ENCODE data around the gene REEP6.

Gene REEP6

GRCh38 chr19:1491114-1491848, at the start of gene REEP6:
Gene REEP6 (plus strand): TSS chr19:1491181. CDS start chr19:1491270, 89 bp downstream.
- DNase-seq (ENCODE audit: low read depth in 2 of 2) = no peak

- DNase-seq (ENCODE audit: low read depth in 2 of 2) = no peak
These were observed 49.1 kb upstream of the REEP6 start for GRCh38 chr19:1441677-1442438.

- DNase-seq (ENCODE audit: low read depth in 2 of 2) = peak; percentile 47 to 62
These were observed 45.6 kb upstream of the REEP6 start for GRCh38 chr19:1445185-1445931.

GRCh38 chr19:1445932-1446712, 44.9 kb upstream of the REEP6 start:
- DNase-seq (ENCODE audit: low read depth in 2 of 2) = no peak

GRCh38 chr19:1446713-1447481, 44.1 kb upstream of the REEP6 start:
- DNase-seq (ENCODE audit: low read depth in 2 of 2) = no peak

GRCh38 chr19:1447504-1447903, 43.5 kb upstream of the REEP6 start:
- no peak for DNase-seq (ENCODE audit: low read depth in 2 of 2)

- no peak for DNase-seq (ENCODE audit: low read depth in 2 of 2)
These were observed 43.0 kb upstream of the REEP6 start for GRCh38 chr19:1447944-1448343.

- no peak for DNase-seq (ENCODE audit: low read depth in 2 of 2)
These were observed 41.2 kb upstream of the REEP6 start, which contains the start of gene APC2 for GRCh38 chr19:1449467-1450442. Gene APC2 (plus strand): TSS chr19:1450121. CDS start chr19:1453002, 2,881 bp downstream.

- DNase-seq (ENCODE audit: low read depth in 2 of 2) = no peak
These were observed 39.9 kb upstream of the REEP6 start for GRCh38 chr19:1450735-1451731.

GRCh38 chr19:1451916-1452801, 38.8 kb upstream of the REEP6 start:
- DNase-seq (ENCODE audit: low read depth in 2 of 2) = no peak

- no peak for DNase-seq (ENCODE audit: low read depth in 2 of 2)
These were observed 38.0 kb upstream of the REEP6 start for GRCh38 chr19:1452802-1453524.

GRCh38 chr19:1453525-1454364, 37.2 kb upstream of the REEP6 start:
- DNase-seq (ENCODE audit: low read depth in 2 of 2) = no peak

GRCh38 chr19:1455002-1455335, 36.0 kb upstream of the REEP6 start:
- DNase-seq (ENCODE audit: low read depth in 2 of 2) = no peak

- no peak for DNase-seq (ENCODE audit: low read depth in 2 of 2)
These were observed 35.5 kb upstream of the REEP6 start for GRCh38 chr19:1455336-1456120.
